HG02870 (cell line): ENCODE data around the gene SEC22C.
"Not testable (repeated sequence)": the region's sequence is repeated elsewhere in the genome, so short reads cannot be mapped to it uniquely, and the experiment has no call there.

Experiments used
- ATAC-seq: cut with Tn5 transposase; IDR thresholded peaks from one replicate; pipeline ENCODE4 v1.9.1; 2021; ENCODE audit warnings: mild to moderate bottlenecking, moderate library complexity; ENCODE audit not compliant: unreplicated experiment

Gene SEC22C

GRCh38 chr3:42582474-42583070 lies 805 bp upstream of the SEC22C start:
- ATAC-seq: no peak

DNA sequence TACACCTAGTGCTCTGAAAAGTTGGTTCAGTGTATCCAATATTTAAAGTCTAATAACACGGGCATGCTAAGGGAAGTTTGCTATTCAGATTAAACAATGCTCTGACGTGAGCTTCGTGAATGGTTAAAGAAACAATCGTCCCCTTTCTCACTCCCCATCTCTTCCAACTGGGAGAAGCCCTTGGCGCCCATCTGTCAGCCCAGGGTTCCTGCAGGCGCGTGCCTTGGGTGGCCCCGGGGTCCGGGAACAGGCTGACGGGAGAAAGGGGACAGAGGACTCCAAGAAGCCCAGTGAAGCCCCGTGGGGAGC lies 413 bp downstream of the SEC22C start:
- ATAC-seq: no peak

- ATAC-seq: not testable (repeated sequence)
Measured at GRCh38 chr3:42579346-42579745, 2.4 kb downstream of the SEC22C start.

DNA sequence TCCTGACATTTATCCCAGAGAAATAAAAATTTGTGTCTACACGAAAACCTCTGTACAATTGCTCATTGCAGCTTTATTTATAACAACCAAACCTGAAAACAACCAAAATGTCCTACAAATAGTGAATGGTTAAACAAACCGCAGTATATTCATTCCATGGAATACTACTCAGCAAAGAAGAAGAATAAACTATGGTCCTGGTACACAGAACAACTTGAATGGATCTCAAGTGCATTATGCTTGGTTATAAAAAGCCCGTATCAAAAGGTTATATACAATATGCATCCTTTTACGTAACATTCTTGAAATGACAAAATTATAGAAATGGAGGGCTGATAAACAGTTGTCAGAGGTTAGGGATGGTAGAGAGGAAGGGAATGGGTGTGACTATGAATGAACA lies 3.7 kb downstream of the SEC22C start:
- no peak for ATAC-seq

GRCh38 chr3:42575137-42575741 lies 6.5 kb downstream of the SEC22C start:
- ATAC-seq: no peak

GRCh38 chr3:42572278-42572677 lies 9.5 kb downstream of the SEC22C start:
- ATAC-seq: no peak

DNA sequence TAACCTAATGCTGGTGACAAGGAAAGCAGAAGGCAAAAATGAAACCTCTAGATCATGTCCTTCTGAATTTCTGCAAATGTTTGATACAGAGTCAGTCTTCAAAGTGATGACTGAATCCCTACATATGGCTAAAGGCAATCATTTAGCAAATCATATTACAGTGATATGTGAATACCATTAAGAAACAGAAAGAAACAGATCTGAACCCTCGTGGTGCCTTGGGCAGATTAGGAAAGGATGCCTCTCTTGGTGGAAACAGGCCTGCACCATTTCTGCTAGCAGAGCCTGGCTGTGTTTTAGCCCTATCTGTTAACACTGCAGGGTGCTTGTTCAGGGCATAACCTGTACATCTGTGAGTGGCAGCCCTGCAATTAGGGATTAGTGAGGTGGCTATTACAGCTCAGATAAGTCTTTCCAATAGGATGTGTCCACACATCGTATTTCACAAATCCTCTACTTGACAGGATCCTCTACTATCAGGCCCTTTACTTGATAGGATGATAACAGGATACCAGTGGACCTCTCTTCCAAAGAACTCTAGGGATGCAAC lies 12.1 kb downstream of the SEC22C start:
- ATAC-seq: no peak

GRCh38 chr3:42562047-42562907 lies 19.5 kb downstream of the SEC22C start:
- ATAC-seq: no peak

DNA sequence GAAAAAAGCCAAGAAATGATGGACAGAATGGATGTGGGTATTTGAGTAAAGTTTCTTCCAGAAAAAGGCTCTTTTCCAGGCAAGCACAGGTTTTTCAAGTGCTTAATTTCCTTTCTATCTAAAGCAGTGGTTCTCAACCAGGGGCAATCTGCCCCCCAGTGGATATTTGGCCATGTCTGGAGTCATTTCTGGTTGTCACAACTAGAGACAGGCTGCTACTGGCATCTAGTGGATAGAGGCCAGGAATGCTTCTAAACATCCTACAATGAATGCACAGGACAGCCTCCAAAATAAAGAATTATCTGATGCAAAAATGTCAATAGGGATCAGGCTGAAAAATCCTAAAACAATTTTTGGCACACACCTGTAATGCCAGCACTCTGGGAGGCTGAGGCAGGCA lies 23.9 kb downstream of the SEC22C start:
- ATAC-seq: no peak

DNA sequence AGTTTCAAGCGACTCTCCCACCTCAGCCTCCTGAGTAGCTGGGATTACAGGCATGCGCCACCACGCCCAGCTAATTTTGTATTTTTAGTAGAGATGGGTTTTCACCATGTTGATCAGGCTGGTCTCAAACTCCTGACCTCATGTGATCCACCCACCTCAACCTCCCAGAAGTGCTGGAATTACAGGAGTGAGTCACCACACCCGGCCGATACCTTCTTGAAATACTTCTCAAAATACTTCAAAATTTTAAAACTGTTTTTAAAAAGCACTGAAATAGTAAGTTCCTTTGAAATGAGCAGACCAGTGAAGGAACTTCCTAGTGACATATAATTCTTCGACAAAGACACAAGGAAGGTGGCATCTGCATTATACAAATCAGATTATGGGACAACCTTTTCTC lies 24.9 kb downstream of the SEC22C start:
- not testable (repeated sequence) for ATAC-seq

DNA sequence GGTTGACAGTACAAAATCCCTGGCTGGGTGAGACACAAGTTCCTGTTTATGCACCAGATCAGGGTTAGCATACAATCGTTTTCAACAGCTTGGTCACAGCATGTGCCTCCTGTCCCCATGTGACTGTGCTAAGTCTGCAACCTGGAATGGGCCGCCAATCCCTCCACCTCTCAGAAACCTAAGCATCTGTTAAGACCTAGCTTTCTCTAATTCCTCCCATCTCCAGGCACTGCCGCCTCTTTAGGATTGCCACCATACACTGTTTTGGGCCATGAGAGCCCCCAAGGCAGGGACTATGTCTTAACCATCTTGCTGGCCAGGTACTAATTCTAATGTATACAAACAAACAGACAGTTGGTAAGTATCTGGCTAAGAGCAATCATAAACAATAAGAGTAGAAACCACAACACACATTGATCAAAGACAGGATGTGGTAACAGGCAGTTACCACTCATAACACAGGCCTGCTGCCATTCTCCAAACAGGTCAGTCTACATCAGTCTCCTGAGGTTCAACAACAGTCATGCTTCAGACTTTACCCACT lies 25.6 kb downstream of the SEC22C start:
- no peak for ATAC-seq

- no peak for ATAC-seq
Measured at GRCh38 chr3:42552830-42553229, 28.9 kb downstream of the SEC22C start.

DNA sequence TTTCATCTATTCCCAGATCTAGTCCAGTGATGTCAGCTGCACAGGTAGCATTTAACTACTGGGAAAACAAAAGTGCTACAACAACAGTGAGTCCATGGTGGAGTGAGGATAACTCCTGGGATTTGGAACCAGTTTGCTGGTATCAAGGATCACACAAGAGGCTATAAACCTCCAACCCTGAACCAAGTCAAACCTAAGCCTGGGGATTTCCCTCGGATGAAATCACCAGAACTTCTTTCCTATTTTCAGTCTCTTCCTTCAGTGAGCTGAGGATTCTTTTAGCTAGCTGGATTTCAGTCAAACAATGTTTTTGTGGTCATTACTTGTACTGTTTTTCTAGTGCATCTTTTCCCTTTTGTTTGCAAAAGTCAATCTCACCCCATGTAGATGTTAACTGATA lies 31.5 kb downstream of the SEC22C start:
- no peak for ATAC-seq

- no peak for ATAC-seq
Measured at GRCh38 chr3:42549131-42549530, 32.6 kb downstream of the SEC22C start.

GRCh38 chr3:42547401-42547945 lies 34.3 kb downstream of the SEC22C start:
- ATAC-seq: no peak

- no peak for ATAC-seq
Measured at GRCh38 chr3:42546691-42547213, 35.0 kb downstream of the SEC22C start.

- no peak for ATAC-seq
Measured at GRCh38 chr3:42545284-42545900, 36.4 kb downstream of the SEC22C start.

DNA sequence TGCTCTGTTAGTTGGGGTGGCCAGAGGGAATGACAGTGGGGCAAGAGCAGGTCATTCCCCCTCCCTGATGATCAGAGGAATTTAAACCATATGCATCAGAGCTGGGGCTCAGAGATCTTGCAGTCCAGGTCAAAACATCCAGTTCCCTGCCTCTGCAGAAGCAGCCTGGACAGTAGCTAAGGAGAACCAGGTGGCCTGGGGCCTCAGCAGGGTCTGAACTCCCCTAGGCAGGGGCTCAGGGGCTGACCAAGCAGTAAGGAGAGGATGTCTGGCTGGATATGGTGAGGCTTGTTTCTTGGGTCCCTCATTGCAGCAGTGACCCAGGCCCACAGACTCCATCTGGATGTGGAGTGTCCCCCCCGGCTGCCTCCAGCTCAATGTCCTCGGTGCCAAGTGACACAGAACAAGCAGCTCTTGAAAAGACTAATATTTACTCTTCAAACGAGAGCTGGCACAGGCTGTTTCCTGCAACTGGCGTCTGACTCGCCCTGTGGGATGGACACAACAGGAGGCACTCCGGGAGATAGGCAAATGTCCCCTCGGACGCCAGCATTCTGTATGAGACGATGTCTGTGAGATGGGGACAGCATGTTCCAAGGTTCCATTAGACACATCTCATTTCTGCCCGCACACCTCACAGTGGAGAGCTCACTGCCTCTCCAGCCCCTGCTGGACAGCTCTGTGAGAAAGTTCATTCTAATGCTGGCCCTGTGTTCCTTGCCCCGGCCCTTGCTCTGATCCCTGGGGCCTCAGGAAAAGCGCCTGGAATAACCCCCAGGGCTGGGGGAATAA lies 37.1 kb downstream of the SEC22C start:
- no peak for ATAC-seq

- ATAC-seq: no peak
Measured at GRCh38 chr3:42541079-42541478, 40.7 kb downstream of the SEC22C start.
